Glutamatergic neuron (in vitro differentiated cells): Measurements from ENCODE around the gene LONRF2. TPM values are rescaled to one million over a fixed set of nuclear protein-coding genes. Genes with fewer than 3 reads are reported as not detected.

Experiments
- DNase-seq: peaks from one replicate; pipeline ENCODE4 v3.0.0; 2022
- H3K27ac Mint-ChIP-seq: one replicate; pipeline ENCODE4 v1.8.0; 2020; ENCODE audit warnings: mild to moderate bottlenecking, mixed read lengths, inconsistent platforms; ENCODE audit not compliant: unreplicated experiment
- H3K27me3 Mint-ChIP-seq: one replicate; pipeline ENCODE4 v1.8.0; 2020; ENCODE audit warnings: mild to moderate bottlenecking, moderate library complexity, mixed read lengths, inconsistent platforms; ENCODE audit not compliant: unreplicated experiment
- H3K36me3 Mint-ChIP-seq: one replicate; pipeline ENCODE4 v1.8.0; 2020; ENCODE audit warnings: mild to moderate bottlenecking, mixed read lengths, inconsistent platforms; ENCODE audit not compliant: unreplicated experiment
- H3K4me1 Mint-ChIP-seq: one replicate; pipeline ENCODE4 v1.8.0; 2020; ENCODE audit warnings: mild to moderate bottlenecking, low read depth, mixed read lengths, inconsistent platforms; ENCODE audit not compliant: unreplicated experiment
- H3K4me3 Mint-ChIP-seq: one replicate; pipeline ENCODE4 v1.8.0; 2020; ENCODE audit warnings: mild to moderate bottlenecking, mixed read lengths, inconsistent platforms; ENCODE audit not compliant: unreplicated experiment
- H3K9me3 Mint-ChIP-seq: one replicate; pipeline ENCODE4 v1.8.0; 2020; ENCODE audit warnings: mild to moderate bottlenecking, moderate library complexity, mixed read lengths, inconsistent platforms; ENCODE audit not compliant: unreplicated experiment
- total RNA-seq: library from RNA; stranded (reverse); fragmentation: NEBNext Ultra II Directional; extraction: Animal tissue kit (Norgen Biotek cat#: 25700); gene quantifications from one replicate; pipeline ENCODE4 v1.2.1, GENCODE V29; 2021; ENCODE audit not compliant: unreplicated experiment
- TF ChIP-seq, protein P1 (sequence below): fragments of 200-600 bp; sonication (generic); IDR thresholded peaks from one replicate; pipeline ENCODE4 v1.5.0; 2021; ENCODE audit not compliant: partially characterized antibody, unreplicated experiment

Gene LONRF2
- total RNA-seq, 1 donor from 2014 or later, result 1.3 TPM

DNA sequence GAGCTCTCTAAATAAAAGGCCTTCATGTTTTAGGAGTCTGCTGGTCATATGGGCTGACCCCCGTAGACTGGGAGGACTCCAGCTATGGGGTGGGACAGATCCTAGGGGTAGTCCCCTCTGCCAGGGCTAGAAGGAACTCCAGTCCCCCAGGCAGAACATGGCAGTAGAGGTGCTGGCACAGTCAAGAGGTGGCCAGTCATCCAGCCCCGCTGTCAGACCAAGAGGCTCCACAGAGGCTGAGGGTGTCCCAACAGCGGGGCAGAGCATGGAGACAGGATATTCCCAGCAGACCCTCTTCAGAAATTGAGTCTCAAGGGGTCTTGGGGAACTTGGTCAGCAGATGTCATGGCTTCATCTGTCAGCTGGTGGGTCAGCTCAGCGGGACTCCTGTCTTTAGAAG is 76.6 kb downstream of the LONRF2 start:
- H3K4me3 Mint-ChIP-seq, result no peak overlapping the region
- no peak for DNase-seq
- peaks cover 2% of the 10 kb centered on the region for H3K27me3 Mint-ChIP-seq
- peaks cover 4% of the 10 kb centered on the region for H3K9me3 Mint-ChIP-seq
- no peak overlapping the region for H3K27ac Mint-ChIP-seq
- peaks cover 15% of the 10 kb centered on the region for H3K4me1 Mint-ChIP-seq
- H3K36me3 Mint-ChIP-seq, result no peaks in the 10 kb centered on the region
- TF ChIP-seq, protein P1, sequence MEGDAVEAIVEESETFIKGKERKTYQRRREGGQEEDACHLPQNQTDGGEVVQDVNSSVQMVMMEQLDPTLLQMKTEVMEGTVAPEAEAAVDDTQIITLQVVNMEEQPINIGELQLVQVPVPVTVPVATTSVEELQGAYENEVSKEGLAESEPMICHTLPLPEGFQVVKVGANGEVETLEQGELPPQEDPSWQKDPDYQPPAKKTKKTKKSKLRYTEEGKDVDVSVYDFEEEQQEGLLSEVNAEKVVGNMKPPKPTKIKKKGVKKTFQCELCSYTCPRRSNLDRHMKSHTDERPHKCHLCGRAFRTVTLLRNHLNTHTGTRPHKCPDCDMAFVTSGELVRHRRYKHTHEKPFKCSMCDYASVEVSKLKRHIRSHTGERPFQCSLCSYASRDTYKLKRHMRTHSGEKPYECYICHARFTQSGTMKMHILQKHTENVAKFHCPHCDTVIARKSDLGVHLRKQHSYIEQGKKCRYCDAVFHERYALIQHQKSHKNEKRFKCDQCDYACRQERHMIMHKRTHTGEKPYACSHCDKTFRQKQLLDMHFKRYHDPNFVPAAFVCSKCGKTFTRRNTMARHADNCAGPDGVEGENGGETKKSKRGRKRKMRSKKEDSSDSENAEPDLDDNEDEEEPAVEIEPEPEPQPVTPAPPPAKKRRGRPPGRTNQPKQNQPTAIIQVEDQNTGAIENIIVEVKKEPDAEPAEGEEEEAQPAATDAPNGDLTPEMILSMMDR, result no peak

DNA sequence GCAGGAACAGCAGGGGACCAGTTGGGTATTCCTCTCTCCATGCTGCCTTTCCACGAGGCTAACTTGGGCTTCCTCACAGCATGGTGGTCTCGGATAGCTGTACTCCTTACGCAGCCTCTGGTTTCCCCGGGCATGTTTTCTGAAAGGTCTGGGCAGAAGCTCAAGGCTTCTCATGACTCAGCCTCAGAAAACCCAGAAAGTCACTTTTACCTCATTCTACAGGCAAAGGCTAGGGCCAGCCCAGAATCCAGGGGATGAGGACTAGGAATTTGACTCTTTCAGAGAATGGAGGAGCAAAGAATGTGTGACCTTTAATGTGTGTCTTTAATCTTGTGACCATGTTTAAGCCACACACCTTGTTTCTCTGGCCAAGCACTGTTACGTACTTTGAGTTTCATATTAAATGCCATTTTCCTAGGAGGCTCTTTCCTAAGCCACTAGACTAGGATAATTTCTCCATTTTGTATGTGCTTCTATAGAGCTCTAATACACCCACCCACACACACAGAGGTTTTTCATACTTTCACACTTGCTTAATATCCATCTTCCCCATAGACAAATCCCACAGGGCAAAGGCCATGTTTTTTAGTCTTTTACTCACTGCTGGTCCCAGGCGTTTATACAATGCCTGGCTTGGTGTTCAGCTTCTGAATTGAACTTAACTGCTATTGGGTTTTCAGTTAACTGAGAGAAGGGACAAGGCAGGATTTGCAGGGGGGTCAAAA is 77.3 kb downstream of the LONRF2 start:
- Mint-ChIP-seq H3K9me3 (peaks cover 4% of the 10 kb centered on the region), H3K27ac (no peak overlapping the region), H3K4me1 (peaks cover 15% of the 10 kb centered on the region), H3K4me3 (no peak overlapping the region), H3K27me3 (peaks cover 4% of the 10 kb centered on the region), H3K36me3 (no peaks in the 10 kb centered on the region)
- TF ChIP-seq, protein P1, result no peak
- no peak for DNase-seq

DNA sequence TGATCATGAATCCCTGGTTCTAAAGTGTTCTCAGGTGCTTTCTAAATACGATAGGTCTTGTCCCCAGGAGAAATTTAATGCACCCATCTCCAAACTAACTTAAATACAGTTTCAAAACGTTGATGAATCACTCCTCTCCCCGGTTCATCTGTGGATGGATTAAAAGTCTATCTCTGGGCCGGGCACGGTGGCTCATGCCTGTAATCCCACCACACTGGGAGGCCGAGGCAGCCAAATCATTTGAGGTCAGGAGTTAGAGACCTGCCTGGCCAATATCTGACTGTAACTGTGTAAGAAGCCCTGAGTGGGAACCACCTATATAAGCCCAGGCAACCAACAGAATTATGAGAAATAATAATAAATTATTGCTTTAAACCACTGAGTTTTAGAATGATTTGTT is 78.7 kb downstream of the LONRF2 start:
- Mint-ChIP-seq H3K27ac (no peak overlapping the region), H3K27me3 (peaks cover 4% of the 10 kb centered on the region), H3K36me3 (no peaks in the 10 kb centered on the region), H3K9me3 (peaks cover 4% of the 10 kb centered on the region), H3K4me3 (no peak overlapping the region), H3K4me1 (peaks cover 20% of the 10 kb centered on the region)
- DNase-seq, result no peak
- TF ChIP-seq, protein P1, result no peak

DNA sequence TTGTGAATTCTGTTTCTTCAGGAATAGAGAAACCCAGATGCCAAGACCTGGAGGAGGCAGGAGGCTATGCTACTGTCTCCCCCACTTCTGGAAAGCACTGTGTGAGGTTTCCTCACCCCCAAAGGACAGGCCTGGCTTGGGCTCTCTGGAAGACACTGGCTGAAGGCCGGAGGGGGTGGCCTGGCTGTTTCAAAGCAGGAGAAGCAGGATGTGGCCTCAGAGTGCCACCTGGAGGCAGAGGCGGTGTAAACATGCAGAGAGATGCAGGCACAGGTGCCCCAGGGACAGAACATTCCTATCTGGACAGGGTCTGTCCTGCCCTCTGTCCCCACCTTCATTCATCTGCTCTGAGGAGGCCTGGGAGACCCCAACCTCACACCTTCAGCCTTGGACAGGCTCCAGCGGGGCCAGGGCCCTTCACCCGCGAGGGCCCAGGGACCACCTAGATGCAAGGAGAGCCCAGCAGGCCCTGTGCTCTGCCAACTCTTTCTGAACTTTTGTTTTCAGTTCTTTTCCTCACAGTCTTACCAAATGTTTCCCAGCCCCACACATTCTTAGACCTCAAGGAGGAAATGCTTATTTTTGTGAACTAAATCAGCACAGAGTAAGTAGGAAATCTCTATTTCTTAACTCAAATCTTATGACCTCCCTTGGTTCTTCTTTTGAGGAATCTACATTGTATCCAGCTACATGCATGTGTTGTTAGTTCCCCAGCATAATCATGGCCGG is 79.2 kb downstream of the LONRF2 start:
- H3K27me3 Mint-ChIP-seq, result peaks cover 4% of the 10 kb centered on the region
- no peak overlapping the region for H3K4me3 Mint-ChIP-seq
- H3K36me3 Mint-ChIP-seq, result no peaks in the 10 kb centered on the region
- DNase-seq, result peak; percentile 91
- TF ChIP-seq, protein P1, result peak; percentile 58
- H3K27ac Mint-ChIP-seq, result no peak overlapping the region
- peaks cover 2% of the 10 kb centered on the region for H3K9me3 Mint-ChIP-seq
- peaks cover 25% of the 10 kb centered on the region for H3K4me1 Mint-ChIP-seq

DNA sequence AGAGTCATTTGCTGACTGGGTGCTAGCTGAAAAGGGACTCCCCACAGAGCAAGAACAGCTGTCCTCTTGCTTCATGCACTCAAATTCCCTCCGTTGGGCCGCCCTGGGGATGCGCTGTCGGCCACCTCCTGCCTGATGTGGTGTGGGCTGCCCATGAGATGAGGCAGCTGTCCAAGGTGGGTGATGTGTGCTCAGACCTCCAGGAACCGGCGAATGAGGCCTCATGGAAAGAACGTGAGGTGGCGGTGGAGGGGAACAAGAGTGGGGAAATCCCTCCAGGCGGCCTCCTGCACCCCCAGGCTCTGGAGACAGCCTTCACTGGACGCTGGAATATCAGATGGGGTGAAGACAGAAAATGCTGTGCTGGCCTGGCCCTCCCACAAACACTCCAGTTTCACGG is 79.8 kb downstream of the LONRF2 start:
- Mint-ChIP-seq H3K9me3 (peaks cover 2% of the 10 kb centered on the region), H3K4me3 (no peak overlapping the region), H3K27me3 (peaks cover 4% of the 10 kb centered on the region), H3K36me3 (no peaks in the 10 kb centered on the region), H3K4me1 (peaks cover 28% of the 10 kb centered on the region), H3K27ac (no peak overlapping the region)
- TF ChIP-seq, protein P1, result no peak
- no peak for DNase-seq
